Measurements from ENCODE around the gene RABGGTA.
"Not testable (repeated sequence)": the region's sequence is repeated elsewhere in the genome, so short reads cannot be mapped to it uniquely, and the experiment has no call there.

Gene RABGGTA

DNA sequence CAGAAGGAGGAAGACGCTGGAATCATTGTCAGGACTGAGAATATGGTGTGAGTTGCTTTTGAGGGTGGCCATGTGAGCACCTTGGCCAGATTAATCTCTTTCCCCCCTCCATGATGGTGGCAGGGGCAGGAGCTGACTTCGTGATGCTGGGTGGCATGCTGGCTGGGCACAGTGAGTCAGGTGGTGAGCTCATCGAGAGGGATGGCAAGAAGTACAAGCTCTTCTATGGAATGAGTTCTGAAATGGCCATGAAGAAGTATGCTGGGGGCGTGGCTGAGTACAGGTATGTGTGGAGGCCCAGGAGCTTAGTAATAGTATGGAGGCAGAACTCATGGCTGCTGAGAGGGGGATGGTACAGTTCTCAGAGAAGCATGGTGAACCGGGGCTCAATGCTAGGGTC lies 33.3 kb downstream of the RABGGTA start:
- peak; percentile 44 to 49 for DNase-seq

DNA sequence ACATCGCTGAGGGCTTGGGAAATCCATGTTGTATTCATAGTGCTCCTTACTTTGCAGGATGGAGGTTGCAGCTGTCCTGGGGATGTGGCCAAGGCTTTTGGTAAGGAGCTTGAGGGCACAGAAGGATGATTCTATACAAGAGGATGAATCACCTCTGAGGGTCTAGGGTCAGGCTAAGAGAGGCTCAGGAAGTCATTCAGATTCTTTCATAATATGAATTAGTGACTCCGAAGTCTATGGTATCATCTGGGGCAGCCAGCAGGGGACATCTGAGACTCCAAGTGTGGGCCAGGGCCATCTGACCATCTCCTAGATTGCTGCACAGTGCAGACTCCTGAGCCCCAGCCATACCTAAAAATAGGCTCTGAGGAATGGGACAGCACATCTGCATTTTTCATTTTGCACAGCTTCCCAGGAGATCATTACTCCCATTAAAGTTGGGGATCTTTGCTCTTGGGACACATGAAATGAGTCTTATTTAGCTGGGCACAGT lies 33.9 kb downstream of the RABGGTA start:
- DNase-seq = no peak

DNA sequence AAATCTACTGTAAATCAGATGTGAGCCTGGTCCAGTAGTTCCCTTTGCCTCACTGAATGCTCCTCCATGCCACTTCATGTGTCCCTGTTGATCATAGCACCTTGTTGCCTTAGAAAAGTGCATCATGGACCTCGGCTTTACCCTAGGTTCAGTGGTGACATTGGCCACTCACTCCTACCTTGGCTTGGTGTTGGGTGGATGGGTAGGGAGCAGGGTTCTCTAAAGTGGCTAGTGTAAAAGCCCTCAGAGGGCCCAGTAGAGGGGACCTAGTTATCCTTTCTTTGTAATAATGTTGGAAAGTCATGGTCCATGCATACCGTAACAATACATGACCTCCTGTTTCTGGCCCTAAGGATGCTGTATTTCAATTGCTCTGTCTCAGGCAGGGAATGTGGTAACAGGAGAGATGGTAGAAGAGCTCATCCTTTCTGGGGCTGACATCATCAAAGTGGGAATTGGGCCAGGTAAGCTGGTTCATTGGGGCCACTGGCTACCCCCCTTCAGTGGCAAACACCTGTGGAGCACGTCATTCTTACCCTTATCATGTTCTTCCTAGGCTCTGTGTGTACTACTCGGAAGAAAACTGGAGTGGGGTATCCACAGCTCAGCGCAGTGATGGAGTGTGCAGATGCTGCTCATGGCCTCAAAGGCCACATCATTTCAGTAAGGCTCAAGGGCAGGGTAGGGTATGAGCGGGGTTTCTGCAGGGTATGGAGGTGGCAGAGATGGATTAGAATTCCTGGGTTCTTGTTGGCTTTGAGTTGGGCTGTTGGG lies 34.5 kb downstream of the RABGGTA start:
- DNase-seq = no peak

DNA sequence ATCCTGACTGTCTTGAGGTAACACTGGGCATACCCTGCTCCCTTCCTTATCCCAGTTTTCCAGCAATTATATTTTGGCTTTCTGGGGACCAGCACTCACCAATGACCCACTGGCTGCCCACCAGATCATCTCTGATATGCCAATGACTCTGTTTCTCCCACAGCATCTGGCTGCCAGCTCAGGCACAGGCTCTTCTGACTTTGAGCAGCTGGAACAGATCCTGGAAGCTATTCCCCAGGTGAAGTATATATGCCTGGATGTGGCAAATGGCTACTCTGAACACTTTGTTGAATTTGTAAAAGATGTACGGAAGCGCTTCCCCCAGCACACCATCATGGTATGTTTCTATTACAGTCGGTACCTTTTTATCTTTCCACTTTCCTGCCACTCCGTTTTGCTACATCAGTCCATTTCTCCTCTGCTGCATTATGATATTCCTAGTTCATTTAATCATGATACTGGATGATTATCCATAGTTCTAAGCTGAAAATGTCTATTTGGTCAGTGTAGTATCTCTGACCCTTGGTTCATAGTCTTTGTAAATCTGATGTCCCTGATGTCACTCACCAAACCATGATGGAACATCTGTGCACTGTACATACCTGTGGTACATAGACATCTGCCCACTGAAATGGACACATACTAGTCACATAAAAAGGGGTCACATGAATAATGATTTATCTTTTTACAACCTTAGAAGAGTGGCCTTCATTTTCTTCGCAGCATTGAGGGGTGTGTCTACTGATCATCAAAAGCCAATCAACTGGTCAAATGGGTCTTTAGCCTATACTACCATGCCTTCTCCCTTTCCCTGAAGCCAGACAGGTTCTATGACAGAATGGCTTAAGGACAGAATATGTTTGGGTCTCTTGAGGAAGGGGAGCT lies 35.4 kb downstream of the RABGGTA start:
- no peak for DNase-seq

DNA sequence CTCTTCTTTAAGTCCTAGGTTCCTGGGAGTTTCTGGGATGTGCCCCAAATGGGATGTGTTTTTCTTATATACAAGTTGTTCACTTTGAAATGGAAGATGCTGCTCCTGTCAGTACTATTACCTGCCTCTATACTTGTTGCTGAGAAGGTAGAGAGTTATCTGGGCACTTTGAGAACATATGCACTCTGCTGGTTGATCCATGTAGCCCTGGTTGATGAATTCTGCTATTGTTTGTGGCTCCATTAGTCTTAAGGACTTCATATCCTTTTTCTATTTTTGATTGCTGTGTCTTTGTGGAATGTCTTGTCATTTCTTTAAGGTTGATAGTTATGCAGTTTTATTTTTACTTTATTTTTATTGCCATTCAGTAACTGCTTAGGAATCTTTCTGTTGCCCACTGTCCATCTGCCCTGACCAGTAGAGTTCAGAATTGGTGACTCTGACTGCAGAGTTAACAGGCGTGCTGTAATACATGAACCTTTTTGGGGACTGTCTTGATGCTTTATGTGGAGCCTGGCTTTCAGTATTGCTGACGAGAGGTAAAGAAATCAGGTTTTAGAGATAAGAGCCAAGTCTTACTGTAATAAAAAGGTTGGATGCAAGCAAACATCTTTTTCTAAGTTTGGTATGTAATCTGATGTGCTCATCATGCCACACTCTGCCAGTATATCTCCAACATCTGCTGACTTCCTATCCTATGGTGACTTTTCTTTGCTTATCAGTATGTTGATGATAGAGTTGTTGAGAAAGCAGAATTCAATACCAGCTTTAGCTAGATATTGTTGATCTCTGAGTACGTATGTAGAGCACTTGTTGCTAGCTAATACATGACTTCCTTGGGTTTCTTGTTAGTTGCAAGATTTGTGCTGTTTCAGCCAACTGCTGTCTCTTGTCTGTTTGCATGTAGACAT lies 37.0 kb downstream of the RABGGTA start:
- no peak for DNase-seq

DNA sequence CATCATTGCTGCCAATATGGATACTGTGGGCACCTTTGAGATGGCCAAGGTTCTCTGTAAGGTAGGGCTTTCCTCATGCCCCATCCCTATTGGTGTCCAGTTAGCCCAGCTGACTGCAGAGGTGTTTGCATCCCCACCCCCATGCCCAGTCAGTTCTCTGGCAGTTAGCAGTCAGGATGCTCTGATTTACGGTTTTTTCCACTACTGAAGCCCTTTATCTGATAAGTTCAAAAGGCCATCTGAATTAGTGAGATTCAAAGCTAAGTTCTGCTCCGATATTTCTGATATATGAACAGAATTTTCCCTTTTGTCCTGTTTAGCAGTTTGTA lies 37.9 kb downstream of the RABGGTA start:
- no peak for DNase-seq

DNA sequence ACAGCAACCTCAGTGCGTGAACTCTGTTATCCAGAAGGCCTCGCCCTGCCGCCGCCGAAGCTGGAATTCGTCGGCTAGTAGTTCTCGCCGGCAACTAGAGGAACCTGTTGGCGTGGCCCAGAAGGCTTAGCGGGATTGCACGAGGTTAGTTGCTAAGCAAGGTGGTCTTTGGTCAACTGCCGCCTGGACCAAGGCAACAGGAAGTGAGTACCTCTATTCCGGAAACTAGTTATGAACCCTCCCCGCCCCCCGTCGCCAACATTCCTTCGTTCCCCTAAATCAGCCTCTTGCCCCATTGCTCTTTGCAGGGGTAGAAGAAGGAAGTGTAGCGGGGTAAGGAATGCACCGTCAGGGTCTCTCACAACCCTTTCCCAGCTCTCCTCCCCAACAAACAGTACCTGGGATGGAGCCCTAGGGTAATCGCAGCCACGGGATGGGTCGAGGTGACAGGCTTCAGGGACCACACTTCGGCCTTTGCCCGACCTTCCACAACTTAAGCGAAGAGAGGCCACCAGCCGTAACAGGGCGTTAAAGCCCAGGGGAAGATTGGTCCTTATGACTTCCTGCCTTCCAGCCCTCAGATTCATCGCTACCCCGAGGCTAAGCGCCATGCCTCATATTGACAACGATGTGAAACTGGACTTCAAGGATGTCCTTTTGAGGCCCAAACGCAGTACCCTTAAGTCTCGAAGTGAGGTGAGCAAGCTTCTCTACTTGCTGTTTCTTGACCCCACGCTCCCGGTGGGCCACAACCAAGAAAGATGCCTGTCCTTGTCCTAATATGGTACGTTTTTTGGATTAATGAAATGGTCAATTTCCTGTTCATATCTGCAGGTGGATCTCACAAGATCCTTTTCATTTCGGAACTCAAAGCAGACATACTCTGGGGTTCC lies 38.5 kb downstream of the RABGGTA start, which contains the start of gene GMPR2:
Gene GMPR2, plus strand, starts transcription at position 285 of the 893 bp plus-strand sequence. Its CDS starts 325 bp downstream, at position 610.
- no peak for DNase-seq

DNA sequence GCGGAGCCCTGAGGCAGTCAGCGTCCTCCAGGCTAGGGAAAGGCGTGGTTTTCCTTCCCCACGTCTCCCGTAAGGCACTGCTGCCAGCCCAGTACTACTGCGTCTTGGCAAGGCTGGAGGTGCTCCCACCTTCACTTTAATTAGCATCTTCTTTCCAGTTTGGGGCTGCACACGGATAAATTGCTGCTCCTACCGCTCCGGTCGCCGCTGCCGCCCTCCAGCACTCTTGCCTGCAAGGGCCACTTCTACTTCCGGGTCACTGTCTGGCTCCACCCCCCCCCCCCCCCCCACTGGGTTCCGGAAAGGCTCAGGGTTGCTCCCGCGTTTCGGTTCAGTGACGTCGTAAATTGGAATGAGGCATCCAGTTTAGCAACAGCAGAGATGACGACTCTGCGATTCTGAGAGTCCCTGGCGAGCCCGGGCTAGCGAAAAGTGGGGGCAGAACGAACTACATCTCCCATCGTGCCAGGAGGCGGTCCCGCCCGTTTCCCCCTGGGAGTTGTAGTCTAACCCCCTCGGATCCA lies 39.2 kb downstream of the RABGGTA start, which contains the start of gene NEDD8:
Gene NEDD8, minus strand, starts transcription at position 247 of the 524 bp plus-strand sequence. Its CDS starts 100 bp downstream, at position 147.
- peak; percentile 85 to 89 for DNase-seq

DNA sequence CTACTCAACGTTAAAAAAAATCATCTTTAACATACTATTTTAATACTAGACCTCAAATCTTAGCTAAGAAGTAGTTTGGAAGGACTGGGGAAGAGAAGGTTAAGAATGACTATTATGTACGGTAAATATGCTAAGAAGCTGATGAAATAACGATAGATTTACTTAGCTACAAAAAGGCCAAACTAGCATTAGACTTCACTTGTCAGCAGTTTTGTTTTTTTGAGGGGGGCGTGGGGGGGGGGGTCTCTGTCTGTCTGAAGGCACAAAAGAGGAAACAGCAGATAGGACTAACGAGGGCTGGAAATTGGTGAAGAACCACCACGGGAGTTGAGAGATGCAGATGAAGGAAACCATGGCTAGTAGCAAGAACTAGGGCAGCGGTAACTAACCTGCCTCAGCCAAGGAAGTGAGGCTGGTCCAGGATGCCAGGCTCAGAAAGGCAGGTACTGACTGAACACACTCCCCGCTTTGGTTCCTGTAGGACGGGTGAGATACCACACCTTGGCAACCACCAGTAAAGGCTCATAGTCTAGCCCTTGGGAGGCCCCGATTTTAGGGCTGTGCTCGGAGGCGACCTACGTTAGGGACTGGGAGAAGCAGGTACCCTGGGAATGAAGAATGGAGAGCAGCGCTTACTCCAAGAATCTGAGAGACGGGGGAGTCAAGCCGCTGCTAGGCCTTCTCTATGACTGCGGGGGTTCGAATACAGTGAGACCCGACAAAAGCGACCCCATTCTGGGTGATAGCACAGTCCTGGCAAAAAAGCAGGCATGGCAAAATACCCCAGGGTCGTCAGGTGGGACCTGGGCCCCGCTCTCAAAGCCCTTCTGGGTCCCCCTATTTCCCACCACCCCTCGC lies 39.9 kb downstream of the RABGGTA start:
- no peak for DNase-seq

DNA sequence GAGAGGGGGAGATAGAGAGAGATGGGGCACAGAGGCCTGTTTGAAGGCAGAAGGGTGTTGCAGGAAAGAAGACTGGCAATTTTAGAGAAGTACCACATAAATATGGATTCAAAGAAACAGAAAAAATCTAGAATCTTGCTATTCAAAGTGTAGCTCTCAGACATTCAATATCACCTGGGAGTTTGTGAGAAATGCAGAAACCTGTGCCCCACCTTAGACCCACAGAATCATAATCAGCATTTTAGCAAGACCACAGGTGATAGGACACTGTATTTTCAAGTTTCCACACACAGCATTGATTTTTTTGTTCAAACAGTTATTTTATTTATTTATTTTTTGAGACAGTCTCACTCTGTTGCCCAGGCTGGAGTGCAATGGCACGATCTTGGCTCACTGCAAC lies 42.5 kb downstream of the RABGGTA start:
- no peak for DNase-seq

DNA sequence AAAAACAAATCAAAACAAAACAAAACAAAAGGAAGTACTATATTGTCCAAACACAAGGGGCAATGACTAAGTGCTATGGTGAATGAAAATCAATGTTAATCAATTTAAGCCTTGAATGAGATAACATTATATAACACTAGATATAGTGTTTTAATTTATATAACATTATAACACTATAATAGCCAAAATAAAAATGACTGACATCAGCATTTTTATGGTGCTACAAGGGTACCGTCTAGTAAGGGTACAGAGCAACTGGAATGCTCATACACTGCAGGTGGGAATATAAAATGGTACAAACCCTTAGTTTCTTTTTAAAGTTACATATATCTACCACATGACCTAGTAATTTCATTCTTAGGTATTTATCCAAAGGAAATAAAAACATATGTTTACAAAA lies 44.9 kb downstream of the RABGGTA start:
- no peak for DNase-seq

DNA sequence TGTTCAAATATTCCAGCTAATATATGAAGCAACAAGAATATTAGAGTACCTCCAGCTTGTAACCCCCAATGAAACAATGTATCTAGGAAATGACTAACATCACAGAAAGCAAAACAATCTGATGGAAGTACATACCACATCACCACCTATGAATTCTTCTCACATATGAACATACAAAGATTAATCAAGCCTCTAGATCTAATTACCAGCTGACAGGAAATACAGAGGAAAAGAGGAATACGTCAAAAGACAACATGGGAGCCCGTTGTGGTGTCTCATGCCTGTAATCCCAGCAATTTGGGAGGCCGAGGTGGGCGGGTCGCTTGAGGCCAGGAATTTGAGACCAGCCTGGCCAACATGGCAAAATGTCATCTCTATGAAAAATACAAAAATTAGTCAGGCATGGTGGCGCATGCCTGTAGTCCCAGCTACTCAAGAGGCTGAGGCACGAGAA lies 46.8 kb downstream of the RABGGTA start:
- DNase-seq = no peak

DNA sequence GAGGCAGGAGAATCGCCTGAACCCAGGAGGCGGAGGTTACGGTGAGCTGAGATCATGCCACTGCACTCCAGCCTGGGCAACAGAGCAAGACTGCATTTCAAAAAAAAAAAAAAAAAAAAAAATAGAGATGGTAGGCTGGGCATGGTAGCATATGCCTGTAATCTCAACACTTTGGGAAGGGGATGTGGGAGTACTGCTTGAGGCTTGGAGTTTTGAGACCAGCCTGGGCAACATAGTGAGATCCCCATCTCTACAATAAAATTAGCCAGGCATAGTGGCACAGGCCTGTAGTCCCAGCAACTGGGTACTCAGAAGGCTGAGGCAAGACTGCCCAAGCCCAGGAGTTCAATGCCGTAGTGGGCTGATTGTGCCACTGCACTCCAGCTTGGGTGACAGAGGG lies 48.4 kb downstream of the RABGGTA start:
- not testable (repeated sequence) for DNase-seq

DNA sequence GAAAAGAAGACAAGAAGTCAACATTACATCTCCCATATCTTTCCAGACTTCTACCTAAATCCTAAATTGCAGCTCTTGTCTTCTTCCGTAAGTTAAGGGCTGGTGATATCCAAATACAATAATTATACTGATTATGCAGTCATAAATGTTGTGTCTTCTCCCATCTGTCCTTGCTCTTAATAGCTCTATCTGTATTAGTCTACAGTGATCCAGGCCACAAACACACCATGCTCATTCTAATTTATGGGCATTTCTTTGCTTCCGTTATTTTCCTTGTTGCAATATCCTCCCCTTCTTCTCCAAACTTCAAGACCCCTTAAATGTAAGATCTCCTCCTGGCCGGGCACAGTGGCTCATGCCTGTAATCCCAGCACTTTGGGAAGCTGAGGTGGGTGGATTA lies 51.9 kb downstream of the RABGGTA start:
- no peak for DNase-seq

DNA sequence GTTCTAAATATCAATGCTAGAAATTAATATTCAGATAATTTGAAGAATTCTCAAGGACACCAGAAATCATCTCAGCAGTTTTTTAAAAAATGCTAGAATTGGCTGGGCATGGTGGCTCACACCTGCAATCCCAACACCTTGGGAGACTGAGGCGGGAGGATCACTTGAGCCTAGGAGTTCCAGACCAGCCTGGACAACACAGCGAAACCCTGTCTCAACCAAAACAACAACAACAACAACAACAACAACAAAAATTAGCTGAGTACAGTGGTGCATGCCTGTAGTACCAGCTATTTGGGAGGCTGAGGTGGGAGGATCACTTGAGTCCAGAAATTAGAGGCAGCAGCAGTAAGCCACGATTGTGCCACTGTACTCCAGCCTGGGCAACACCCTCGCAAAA lies 52.3 kb downstream of the RABGGTA start:
- DNase-seq = no peak

DNA sequence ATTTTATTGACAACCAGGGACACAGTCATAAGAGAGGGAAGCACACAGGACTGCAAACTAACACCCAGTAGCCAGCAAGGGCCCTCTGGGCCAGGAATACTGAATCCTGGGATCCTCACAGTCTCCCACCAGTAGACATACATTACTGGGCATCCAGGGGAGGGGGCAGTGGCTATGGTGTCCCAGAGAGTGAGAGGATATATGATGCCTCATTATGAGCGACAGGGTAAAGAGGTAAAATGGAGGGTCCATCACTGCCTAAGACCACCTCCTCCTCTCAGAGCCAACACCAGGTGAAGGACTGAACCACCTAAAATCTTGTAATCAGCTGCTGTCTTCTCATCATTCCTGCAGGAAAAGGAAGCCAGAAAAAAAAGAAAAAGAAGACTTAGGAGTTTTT lies 54.5 kb downstream of the RABGGTA start:
- DNase-seq = not testable (repeated sequence)

DNA sequence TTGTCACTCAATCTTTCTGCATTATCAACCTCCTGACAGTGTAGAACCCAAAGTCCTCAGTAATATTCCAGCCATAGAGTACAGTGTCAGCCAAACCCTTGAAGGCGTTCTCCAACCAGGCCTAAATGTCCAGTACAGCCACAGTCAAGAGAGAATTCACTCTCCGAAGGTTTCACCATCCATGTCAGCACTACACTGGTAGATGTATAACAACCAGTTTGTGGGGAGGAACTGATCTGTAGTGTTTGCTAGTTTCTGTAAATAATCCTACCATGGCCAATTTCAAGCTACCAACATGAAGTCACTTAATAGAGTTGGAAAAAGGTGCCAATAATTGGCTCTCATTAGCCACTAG lies 55.1 kb downstream of the RABGGTA start:
- no peak for DNase-seq

Data from activated CD4-positive, alpha-beta T cell treated with anti-CD3 and anti-CD28 coated beads for 4 hours (primary cell).